NCI-H526 (cell line): Measurements from ENCODE around the gene FRAT1.
A peak's percentile ranks its signal among the peaks of the same experiment; 100 is the strongest.

Source experiments
- DNase-seq, 2 experiments: peaks; one replicate each; lab custom pipeline; 2025; lab: John Stamatoyannopoulos, UW

The FRAT1 gene

DNA sequence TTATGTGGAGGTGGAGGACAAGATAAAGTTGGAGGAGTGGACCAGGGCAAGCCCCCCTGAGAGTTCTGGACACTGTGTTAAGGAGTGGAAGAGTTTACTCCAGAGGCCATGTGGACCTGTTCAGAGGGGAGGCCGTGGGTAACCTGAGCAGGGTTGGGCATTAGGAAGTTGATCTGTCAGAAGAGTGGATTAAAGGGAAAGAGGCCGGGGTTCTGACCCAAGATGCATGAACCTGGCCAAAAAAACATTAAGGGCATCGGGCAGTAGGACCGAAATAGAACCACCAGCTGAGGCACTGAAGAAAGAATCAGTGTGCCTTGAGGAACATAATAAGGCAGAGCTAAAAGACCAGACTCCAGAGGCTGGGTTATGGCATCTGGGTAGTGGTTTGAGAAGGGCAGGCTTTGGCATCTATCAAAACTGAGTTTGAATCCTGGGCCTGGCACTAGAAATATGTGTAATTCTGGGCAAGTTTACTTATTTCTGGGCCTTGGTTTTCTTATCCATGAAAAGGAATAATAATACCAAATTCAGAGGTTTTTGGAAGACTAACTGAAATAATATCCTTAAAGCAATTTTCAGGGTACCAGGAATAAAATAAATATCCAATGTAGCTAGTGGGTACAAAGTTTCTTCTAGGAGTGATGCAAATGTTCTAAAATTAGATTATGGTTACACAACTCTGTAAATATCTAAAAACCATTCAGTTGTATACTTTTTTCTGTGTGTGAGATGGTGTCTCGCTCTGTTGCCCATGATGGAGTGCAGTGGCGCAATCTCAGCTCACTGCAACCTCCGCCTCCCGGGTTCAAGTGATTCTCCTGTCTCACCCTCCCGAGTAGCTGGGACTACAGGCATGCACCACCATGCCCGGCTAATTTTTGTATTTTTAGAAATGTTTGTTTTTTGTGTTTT lies 10.9 kb upstream of the FRAT1 start:
- DNase-seq = no peak

- no peak for DNase-seq
Measured at GRCh38 chr10:97311111-97311626, 7.9 kb upstream of the FRAT1 start.

- DNase-seq = no peak
Measured at GRCh38 chr10:97312897-97313296, 6.2 kb upstream of the FRAT1 start.

DNA sequence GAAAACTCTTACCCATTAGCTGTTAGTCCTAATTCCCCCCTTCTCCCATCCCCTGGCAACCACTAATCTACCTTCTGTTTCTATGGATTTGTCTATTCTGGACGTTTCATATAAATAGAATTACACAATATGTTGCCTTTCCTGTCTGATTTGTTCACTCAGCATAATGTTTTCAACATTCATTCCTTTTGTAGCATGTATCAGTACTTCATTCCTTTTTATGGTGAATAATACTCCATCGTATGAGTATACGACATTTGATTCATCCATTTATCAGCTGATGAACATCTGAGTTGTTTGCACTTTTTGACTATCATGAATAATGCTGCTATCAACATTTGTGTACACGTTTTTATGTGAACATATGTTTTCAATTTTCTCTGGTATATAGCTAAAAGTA lies 4.4 kb upstream of the FRAT1 start:
- DNase-seq = no peak

- peak; percentile 4 to 62 for DNase-seq
Measured at GRCh38 chr10:97319671-97320479, 804 bp downstream of the FRAT1 start.

- DNase-seq = no peak
Measured at GRCh38 chr10:97320480-97321031, 1.5 kb downstream of the FRAT1 start.

DNA sequence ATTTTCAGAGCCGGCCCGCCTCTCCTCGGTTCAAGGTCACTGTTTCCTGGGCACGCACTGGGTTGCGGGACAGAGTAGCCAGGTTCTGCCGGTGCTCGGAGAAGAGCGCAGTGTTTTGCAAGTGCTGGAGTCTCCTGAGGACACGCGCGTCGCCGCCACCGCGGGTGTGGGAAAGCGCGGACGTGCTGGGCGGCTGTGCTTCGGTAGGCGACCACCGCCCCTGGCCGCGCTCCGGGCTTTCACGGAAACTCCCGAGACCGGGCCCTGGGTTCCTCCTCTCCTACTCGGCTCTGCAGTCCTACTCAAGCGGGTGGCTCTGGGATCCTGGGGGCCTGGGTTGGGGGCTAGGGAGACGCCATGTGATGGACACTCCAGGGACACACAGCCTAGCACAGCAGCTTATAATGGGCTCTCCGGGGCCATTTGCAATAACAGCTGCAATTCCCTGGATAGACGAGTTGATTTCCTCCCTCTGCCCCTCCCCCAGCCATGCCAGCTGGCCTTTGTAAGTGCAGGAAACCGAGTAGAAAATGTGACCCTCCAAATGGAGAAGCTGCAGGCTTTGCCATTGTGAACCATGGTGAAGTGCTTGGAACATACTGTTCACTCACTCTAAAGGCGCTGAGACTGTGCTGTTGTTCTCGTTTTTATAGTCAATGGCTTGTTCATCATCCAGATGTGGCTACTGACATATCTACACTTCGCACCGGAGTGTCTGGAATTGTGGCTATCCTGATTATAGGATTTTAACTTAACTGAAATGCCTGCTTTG lies 2.1 kb downstream of the FRAT1 start:
- no peak for DNase-seq

GRCh38 chr10:97321804-97322190 lies 2.7 kb downstream of the FRAT1 start:
- DNase-seq = no peak

DNA sequence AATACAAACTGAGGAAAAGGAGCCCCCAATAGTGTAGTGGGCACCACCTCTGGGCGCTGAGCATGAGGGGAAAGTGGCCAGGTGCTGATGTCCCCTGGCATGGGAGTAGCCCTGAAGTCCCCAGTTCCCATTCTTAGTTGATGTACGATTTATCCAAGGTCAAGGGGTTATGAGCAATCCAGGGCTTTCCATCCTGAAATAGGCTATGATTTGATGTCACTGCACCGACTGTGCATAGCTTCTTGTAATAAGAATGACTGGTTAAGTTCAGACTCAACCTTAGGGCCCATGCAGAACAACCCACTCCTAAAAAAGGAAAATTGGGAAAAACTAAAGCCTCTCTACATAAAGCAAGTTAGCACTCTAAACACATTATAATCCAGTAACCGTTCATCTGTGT lies 4.4 kb downstream of the FRAT1 start:
- DNase-seq = no peak

DNA sequence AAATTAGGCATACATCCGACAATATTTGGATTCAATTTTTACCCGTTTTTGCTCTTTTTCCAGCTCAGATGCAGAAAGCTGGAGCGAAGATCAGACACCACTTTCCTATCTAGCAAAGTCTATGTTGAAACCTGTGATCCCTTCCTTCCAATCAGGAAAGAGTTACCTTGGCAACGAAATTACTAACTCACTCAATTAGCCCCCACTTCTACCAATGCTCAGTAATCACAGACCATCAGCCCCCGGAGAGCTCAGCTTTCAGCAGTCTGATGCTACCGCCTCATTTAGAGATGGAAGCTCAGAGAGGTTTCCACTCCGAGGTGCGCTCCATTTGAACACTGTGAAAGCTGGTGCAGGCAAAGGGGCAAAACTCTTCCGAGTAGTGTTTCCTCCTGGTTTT lies 6.7 kb downstream of the FRAT1 start:
- DNase-seq = no peak

DNA sequence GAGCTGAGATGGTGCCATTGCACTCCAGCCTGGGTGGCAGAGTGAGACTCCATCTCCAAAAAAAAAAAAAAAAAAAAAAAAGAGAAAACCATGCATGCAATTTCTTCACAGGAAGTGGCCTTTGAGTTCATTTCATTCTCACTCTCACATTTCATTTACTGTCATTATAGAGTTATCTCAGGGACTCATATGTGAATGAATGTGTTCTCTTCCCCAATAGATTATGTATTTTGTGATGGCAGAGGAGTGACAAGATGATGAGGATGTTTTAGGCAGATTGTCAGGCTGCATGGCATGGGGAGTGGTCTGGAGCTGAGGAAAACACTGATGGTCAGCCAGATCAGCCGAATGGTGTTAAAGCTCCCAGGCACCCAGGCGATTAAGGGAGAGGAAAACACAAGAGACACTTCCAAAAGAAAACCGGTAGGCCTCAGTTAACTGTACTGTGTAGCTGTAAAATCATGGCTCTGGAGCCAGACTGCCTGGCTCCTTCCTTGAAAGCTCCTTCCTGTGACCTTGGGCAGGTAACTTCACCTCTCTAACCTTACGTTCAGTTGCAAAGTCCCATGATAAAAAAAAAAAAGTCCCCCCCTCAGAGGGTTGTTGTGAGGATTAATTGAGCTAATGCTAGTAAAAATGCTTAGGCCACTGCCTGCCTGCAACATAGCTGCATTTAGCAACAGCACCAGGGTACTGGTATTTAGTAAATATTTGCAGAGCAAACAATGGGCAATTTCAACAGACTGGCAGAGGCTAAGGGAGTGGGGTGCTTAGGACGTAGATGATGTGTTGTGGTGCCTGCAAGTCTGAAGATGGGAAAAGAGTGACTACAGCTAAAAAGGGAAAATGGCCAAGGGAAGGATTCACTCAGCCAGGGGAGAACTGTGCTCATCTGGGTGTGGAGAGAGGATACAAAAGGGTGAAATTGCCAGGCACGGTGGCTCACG lies 8.6 kb downstream of the FRAT1 start:
- peak in 1 of 2 experiments; percentile 2 for DNase-seq

DNA sequence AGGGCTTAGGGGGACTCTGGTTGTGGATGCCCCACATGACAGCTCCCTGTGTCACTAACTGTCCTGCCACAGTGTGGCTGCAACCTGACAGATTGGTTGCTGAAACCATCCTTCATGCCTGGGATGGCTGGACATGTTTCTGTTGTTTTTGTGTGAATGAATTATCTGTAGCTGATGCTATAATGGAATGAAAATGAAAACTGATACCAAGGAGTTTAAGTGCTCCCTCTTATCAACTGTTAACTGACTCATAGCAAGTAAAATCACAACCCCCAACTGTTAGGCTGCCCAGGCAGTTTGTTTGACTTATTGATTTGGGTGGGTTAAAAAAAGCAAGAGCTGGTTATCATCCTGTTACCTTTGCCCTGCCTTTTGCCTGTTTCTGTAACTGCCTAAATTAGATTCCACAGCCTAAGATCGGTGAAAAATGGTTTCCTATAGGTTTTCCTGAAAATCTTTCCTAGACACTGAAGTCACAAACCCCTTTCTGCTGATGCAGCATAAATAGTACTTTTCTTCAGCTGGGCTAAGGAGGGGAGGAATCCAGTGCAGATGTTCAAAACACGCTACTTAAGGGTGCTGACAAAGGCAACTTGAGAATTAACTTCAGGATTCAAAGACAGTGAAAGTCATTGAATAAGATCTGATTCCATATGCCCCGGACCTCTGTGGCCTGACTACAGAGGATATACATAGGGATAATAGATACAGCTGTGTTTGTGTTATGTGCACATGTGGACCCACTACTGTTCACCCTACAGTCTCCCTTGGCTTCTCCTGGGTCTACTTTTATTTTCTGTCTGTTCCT lies 9.8 kb downstream of the FRAT1 start:
- DNase-seq = no peak

DNA sequence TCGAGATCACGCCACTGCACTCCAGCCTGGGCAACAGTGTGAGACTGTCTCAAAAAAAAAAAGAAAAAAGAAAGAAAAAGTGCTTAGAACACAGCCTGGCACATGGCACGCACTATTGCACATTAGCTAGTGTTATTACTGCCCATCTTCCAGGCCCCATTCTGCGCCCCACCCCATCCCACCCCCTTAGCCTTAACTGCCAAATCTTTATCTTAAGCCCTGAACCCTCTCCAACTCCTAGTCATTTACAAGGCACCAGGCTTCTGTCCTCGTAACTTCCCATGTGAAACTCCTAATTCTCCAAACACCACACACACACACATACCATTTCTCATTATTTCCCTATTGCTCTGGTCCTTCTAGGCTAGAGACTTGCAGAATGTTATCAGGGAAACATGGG lies 10.7 kb downstream of the FRAT1 start:
- no peak for DNase-seq

- DNase-seq = no peak
Measured at GRCh38 chr10:97331153-97331703, 12.2 kb downstream of the FRAT1 start.

- peak; percentile 4 to 27 for DNase-seq
Measured at GRCh38 chr10:97332591-97333350, 13.7 kb downstream of the FRAT1 start.

DNA sequence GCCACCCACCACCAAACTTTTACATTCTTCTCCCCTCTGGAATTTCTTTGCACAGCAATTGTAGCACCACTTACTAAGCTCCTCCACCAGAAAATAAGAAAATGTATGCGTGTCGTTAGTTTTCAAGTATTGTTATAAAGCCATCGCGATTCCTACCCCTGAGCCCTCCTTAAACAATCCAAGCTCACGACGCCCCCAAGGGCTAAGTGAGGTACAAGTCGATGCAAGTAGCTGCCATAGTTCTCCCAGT lies 14.2 kb downstream of the FRAT1 start:
- DNase-seq = no peak

GRCh38 chr10:97333601-97334369 lies 14.7 kb downstream of the FRAT1 start:
- DNase-seq = peak in 1 of 2 experiments; percentile 42
